NOMO-1 (cell line): ENCODE results near the gene TEKT3.

ENCODE experiments used
- DNase-seq, 2 experiments: peaks; one replicate each; lab custom pipeline; 2025; ENCODE audit not compliant: unreplicated experiment in 2 of 2; lab: John Stamatoyannopoulos, UW

TEKT3 gene

GRCh38 chr17:15298176-15298575 lies 43.2 kb downstream of the TEKT3 start:
- no peak for DNase-seq

GRCh38 chr17:15293558-15293957 lies 47.8 kb downstream of the TEKT3 start:
- no peak for DNase-seq

GRCh38 chr17:15291674-15292361 lies 49.6 kb downstream of the TEKT3 start:
- DNase-seq, result no peak

GRCh38 chr17:15290605-15291004 lies 50.8 kb downstream of the TEKT3 start:
- DNase-seq, result no peak

- no peak for DNase-seq
Observed at GRCh38 chr17:15289285-15290183, 51.9 kb downstream of the TEKT3 start.

GRCh38 chr17:15288859-15289258 lies 52.5 kb downstream of the TEKT3 start:
- DNase-seq, result no peak

GRCh38 chr17:15287538-15288267 lies 53.7 kb downstream of the TEKT3 start:
- no peak for DNase-seq

- DNase-seq, result no peak
Observed at GRCh38 chr17:15285466-15285865, 55.9 kb downstream of the TEKT3 start.

- DNase-seq, result no peak
Observed at GRCh38 chr17:15284537-15284936, 56.9 kb downstream of the TEKT3 start.

GRCh38 chr17:15284107-15284506 lies 57.3 kb downstream of the TEKT3 start:
- DNase-seq, result no peak

- DNase-seq, result no peak
Observed at GRCh38 chr17:15281909-15282308, 59.5 kb downstream of the TEKT3 start.

GRCh38 chr17:15278924-15279477 lies 62.4 kb downstream of the TEKT3 start:
- no peak for DNase-seq

- DNase-seq, result no peak
Observed at GRCh38 chr17:15278380-15278779, 63.0 kb downstream of the TEKT3 start.

GRCh38 chr17:15274017-15274416 lies 67.4 kb downstream of the TEKT3 start:
- no peak for DNase-seq

- DNase-seq, result no peak
Observed at GRCh38 chr17:15273141-15273793, 68.1 kb downstream of the TEKT3 start.

GRCh38 chr17:15271741-15272140 lies 69.7 kb downstream of the TEKT3 start:
- DNase-seq, result no peak

GRCh38 chr17:15270628-15271381 lies 70.6 kb downstream of the TEKT3 start:
- peak; percentile 8 to 31 for DNase-seq

GRCh38 chr17:15269780-15270089 lies 71.7 kb downstream of the TEKT3 start:
- DNase-seq, result no peak

GRCh38 chr17:15269087-15269779 lies 72.2 kb downstream of the TEKT3 start:
- DNase-seq, result no peak
